Fibroblast of mammary gland (primary cell): Measurements from ENCODE around the gene TRIOBP.

ENCODE experiments used
- DNase-seq: peaks from one replicate; pipeline ENCODE4 v3.0.0-alpha.2; 2010; ENCODE audit warnings: low read depth
- H3K4me3 ChIP-seq: 2 replicates; pipeline ENCODE4 v1.5.1; 2011; ENCODE audit warnings: low read depth, mild to moderate bottlenecking, low read length, moderate library complexity; ENCODE audit not compliant: control insufficient read depth
- CTCF ChIP-seq: conservative IDR thresholded peaks from 2 replicates; pipeline ENCODE4 v1.5.1; 2011; ENCODE audit warnings: low read depth, low read length, inconsistent platforms; ENCODE audit not compliant: control insufficient read depth, insufficient read depth

Gene TRIOBP

GRCh38 chr22:37781434-37782059 is 84.7 kb downstream of the TRIOBP start:
- peak; percentile 38 for DNase-seq
- no peak overlapping the region for H3K4me3 ChIP-seq
- peak; percentile 38 for TF ChIP-seq CTCF

GRCh38 chr22:37782340-37783168 is 85.7 kb downstream of the TRIOBP start:
- no peak for TF ChIP-seq CTCF
- no peak overlapping the region for H3K4me3 ChIP-seq
- peak; percentile 57 for DNase-seq

GRCh38 chr22:37784829-37785495 is 88.1 kb downstream of the TRIOBP start:
- no peak for TF ChIP-seq CTCF
- DNase-seq = no peak
- no peak overlapping the region for H3K4me3 ChIP-seq

GRCh38 chr22:37790234-37790633 is 93.4 kb downstream of the TRIOBP start:
- H3K4me3 ChIP-seq = no peak overlapping the region
- no peak for DNase-seq
- TF ChIP-seq CTCF = no peak

GRCh38 chr22:37792494-37792893 is 95.6 kb downstream of the TRIOBP start:
- H3K4me3 ChIP-seq = no peak overlapping the region
- no peak for DNase-seq
- TF ChIP-seq CTCF = no peak

GRCh38 chr22:37794376-37794775 is 97.5 kb downstream of the TRIOBP start:
- no peak overlapping the region for H3K4me3 ChIP-seq
- DNase-seq = no peak
- no peak for TF ChIP-seq CTCF
